AG04450 (cell line): ENCODE results near the gene DIS3L. TPM values are rescaled to one million over a fixed set of nuclear protein-coding genes. Genes with fewer than 3 reads are reported as not detected.
"Not testable (repeated sequence)": the region's sequence is repeated elsewhere in the genome, so short reads cannot be mapped to it uniquely, and the experiment has no call there.

Source experiments
- CTCF ChIA-PET: fragments of 300-600, 350-600 bp; formaldehyde crosslinking; extraction: SDS; loops from one replicate; lab custom pipeline; 2022; ENCODE audit warnings: antibody characterized with exemption, inconsistent platforms; lab: Charles Lee
- POLR2A ChIA-PET: fragments of 350-600 bp; formaldehyde crosslinking; extraction: SDS; loops from one replicate; lab custom pipeline; 2021; ENCODE audit warnings: antibody characterized with exemption, inconsistent platforms; lab: Yijun Ruan, JAX
- DNase-seq: peaks from one replicate; pipeline ENCODE4 v3.0.0-alpha.2; 2011; ENCODE audit warnings: low read depth, low spot score
- H3K27ac ChIP-seq: one replicate; pipeline ENCODE4 v1.5.1; 2012; ENCODE audit warnings: low read depth, low read length, control low read depth
- H3K27me3 ChIP-seq: one replicate; pipeline ENCODE4 v1.6.0; 2012; ENCODE audit warnings: low read length; ENCODE audit not compliant: control insufficient read depth, insufficient read depth
- H3K4me3 ChIP-seq: 2 replicates; pipeline ENCODE4 v1.5.1; 2011; ENCODE audit warnings: mild to moderate bottlenecking, low read depth, low read length, control low read depth
- H3K9me3 ChIP-seq: 2 replicates; pipeline ENCODE4 v1.5.1; 2012; ENCODE audit warnings: low read length; ENCODE audit not compliant: control insufficient read depth, insufficient read depth
- CTCF ChIP-seq: IDR thresholded peaks from 2 replicates; pipeline ENCODE4 v1.5.1; 2011; ENCODE audit warnings: low read depth, low read length, control low read depth, inconsistent platforms
- polyA plus RNA-seq: library from polyadenylated mRNA; depleted of rRNA; stranded (reverse); fragments of >200 nt; gene quantifications from 2 replicates; pipeline ENCODE4 v1.2.3, GENCODE V29; 2011

The DIS3L gene
- polyA plus RNA-seq, 1 experiment, result 12.1 TPM

- ChIA-PET POLR2A (no interaction called here), CTCF (interaction anchor here (2.1 kb wide), 1 partner anchor 32 kb away, joined by 8 read pairs; no protein-coding TSS in a partner anchor)
- peaks cover 68% of the 10 kb centered on the region for H3K27me3 ChIP-seq
- H3K4me3 ChIP-seq, result no peak overlapping the region
- TF ChIP-seq CTCF, result no peak
- no peaks in the 10 kb centered on the region; the same call in 1 of the 2 replicates for H3K9me3 ChIP-seq
- no peak for DNase-seq
- no peak overlapping the region for H3K27ac ChIP-seq
These were observed 38.3 kb upstream of the DIS3L start for GRCh38 chr15:66254951-66255676.

- no peak overlapping the region for H3K27ac ChIP-seq
- H3K27me3 ChIP-seq, result peaks cover 53% of the 10 kb centered on the region
- no peak for DNase-seq
- H3K9me3 ChIP-seq, result no peaks in the 10 kb centered on the region; the same call in 1 of the 2 replicates
- ChIA-PET POLR2A (no interaction called here), CTCF (interaction anchor here (0.6 to 2.1 kb wide), 4 partner anchors 20 to 333 kb away, joined by 3 to 8 read pairs (median 3); no protein-coding TSS in a partner anchor)
- TF ChIP-seq CTCF, result no peak
- H3K4me3 ChIP-seq, result no peak overlapping the region
These were observed 36.7 kb upstream of the DIS3L start for GRCh38 chr15:66256692-66257091.

- no peak for TF ChIP-seq CTCF
- Histone ChIP-seq H3K27ac (no peak overlapping the region), H3K4me3 (no peak overlapping the region), H3K27me3 (peaks cover 36% of the 10 kb centered on the region), H3K9me3 (no peaks in the 10 kb centered on the region)
- ChIA-PET CTCF (no interaction called here), POLR2A (no interaction called here)
- DNase-seq, result no peak
These were observed 32.3 kb upstream of the DIS3L start for GRCh38 chr15:66261056-66261455.

GRCh38 chr15:66262837-66263236 is 30.5 kb upstream of the DIS3L start:
- peaks cover 24% of the 10 kb centered on the region for H3K27me3 ChIP-seq
- H3K4me3 ChIP-seq, H3K27ac ChIP-seq, POLR2A ChIA-PET, H3K9me3 ChIP-seq, DNase-seq: not testable (repeated sequence)
- CTCF ChIA-PET, result interaction anchor here (0.7 kb wide), 1 partner anchor 11 kb away, joined by 3 read pairs; no protein-coding TSS in a partner anchor

- ChIA-PET CTCF (interaction anchor here (1.3 kb wide), 1 partner anchor 23 kb away, joined by 6 read pairs; no protein-coding TSS in a partner anchor), POLR2A (no interaction called here)
- H3K27ac ChIP-seq, result no peak overlapping the region
- H3K4me3 ChIP-seq, result no peak overlapping the region
- H3K9me3 ChIP-seq, result no peaks in the 10 kb centered on the region
- no peak for TF ChIP-seq CTCF
- peaks cover 26% of the 10 kb centered on the region for H3K27me3 ChIP-seq
- DNase-seq, result no peak
These were observed 28.4 kb upstream of the DIS3L start for GRCh38 chr15:66264859-66265513.
